Kidney epithelial cell (primary cell): ENCODE results near the gene SEZ6L. TPM values are rescaled to one million over a fixed set of nuclear protein-coding genes. Genes with fewer than 3 reads are reported as not detected.

ENCODE experiments used
- DNase-seq: peaks from one replicate; pipeline ENCODE4 v3.0.0-alpha.2; 2010; ENCODE audit warnings: low read depth
- H3K27me3 ChIP-seq: 2 replicates; pipeline ENCODE4 v1.6.0; 2011; ENCODE audit warnings: low read length; ENCODE audit not compliant: control insufficient read depth, insufficient read depth
- H3K36me3 ChIP-seq: 2 replicates; pipeline ENCODE4 v1.5.1; 2011; ENCODE audit warnings: low read length; ENCODE audit not compliant: control insufficient read depth, insufficient read depth
- H3K4me3 ChIP-seq: 2 replicates; pipeline ENCODE4 v1.5.1; 2011; ENCODE audit warnings: low read depth, mild to moderate bottlenecking, control low read depth, low read length
- total RNA-seq: library from RNA; depleted of rRNA; stranded (reverse); fragments of >200 nt; gene quantifications from 2 replicates; pipeline ENCODE4 v1.2.3, GENCODE V29; 2015
- TF ChIP-seq, protein P1 (sequence below): IDR thresholded peaks from 2 replicates; pipeline ENCODE4 v1.5.1; 2011; ENCODE audit warnings: mild to moderate bottlenecking, moderate library complexity, low read length, control low read depth, inconsistent platforms; ENCODE audit not compliant: insufficient read depth, poor library complexity, severe bottlenecking

The SEZ6L gene
- total RNA-seq, 1 donor from 2014 or later = not detected

- Histone ChIP-seq H3K36me3 (no peaks in the 10 kb centered on the region), H3K4me3 (no peak overlapping the region), H3K27me3 (no peaks in the 10 kb centered on the region)
- TF ChIP-seq, protein P1, sequence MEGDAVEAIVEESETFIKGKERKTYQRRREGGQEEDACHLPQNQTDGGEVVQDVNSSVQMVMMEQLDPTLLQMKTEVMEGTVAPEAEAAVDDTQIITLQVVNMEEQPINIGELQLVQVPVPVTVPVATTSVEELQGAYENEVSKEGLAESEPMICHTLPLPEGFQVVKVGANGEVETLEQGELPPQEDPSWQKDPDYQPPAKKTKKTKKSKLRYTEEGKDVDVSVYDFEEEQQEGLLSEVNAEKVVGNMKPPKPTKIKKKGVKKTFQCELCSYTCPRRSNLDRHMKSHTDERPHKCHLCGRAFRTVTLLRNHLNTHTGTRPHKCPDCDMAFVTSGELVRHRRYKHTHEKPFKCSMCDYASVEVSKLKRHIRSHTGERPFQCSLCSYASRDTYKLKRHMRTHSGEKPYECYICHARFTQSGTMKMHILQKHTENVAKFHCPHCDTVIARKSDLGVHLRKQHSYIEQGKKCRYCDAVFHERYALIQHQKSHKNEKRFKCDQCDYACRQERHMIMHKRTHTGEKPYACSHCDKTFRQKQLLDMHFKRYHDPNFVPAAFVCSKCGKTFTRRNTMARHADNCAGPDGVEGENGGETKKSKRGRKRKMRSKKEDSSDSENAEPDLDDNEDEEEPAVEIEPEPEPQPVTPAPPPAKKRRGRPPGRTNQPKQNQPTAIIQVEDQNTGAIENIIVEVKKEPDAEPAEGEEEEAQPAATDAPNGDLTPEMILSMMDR = peak; percentile 9
- no peak for DNase-seq
Measured at GRCh38 chr22:26393929-26394328, 224.7 kb downstream of the SEZ6L start.

GRCh38 chr22:26394777-26395176 lies 225.5 kb downstream of the SEZ6L start:
- Histone ChIP-seq H3K4me3 (no peak overlapping the region), H3K27me3 (no peaks in the 10 kb centered on the region), H3K36me3 (no peaks in the 10 kb centered on the region)
- DNase-seq = no peak
- TF ChIP-seq, protein P1 = no peak

GRCh38 chr22:26395926-26396325 lies 226.7 kb downstream of the SEZ6L start:
- DNase-seq = no peak
- no peaks in the 10 kb centered on the region for H3K27me3 ChIP-seq
- H3K4me3 ChIP-seq = no peak overlapping the region
- TF ChIP-seq, protein P1 = no peak
- H3K36me3 ChIP-seq = no peaks in the 10 kb centered on the region

- DNase-seq = peak; percentile 21
Measured at GRCh38 chr22:26398741-26399153, 229.5 kb downstream of the SEZ6L start.

DNA sequence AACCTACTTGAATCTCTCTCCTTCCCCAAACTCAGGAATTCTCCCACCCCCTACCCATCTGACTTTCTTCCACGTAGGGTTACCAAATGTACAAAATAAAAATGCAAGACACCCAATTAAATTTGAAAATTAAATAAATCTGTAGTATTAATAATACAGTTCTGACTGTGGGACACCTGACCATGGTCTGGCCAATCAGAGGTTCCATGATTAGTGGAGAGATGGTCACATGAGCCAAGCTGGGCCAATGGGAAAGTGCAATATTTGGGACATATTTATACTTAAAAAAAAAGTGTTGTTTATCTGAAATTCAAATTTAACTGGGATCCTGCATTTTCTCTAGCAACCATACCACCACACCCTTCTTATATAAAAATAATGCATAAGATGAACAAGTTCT lies 230.0 kb downstream of the SEZ6L start:
- TF ChIP-seq, protein P1 = no peak
- DNase-seq = no peak
- Histone ChIP-seq H3K36me3 (no peaks in the 10 kb centered on the region), H3K4me3 (no peak overlapping the region), H3K27me3 (no peaks in the 10 kb centered on the region)

More at GRCh38 chr22:26398741-26399153, 229.5 kb downstream of the SEZ6L start:
- TF ChIP-seq, protein P1 = peak; percentile 75
- no peaks in the 10 kb centered on the region for H3K27me3 ChIP-seq
- H3K4me3 ChIP-seq = no peak overlapping the region
- no peaks in the 10 kb centered on the region for H3K36me3 ChIP-seq

GRCh38 chr22:26401726-26402125 lies 232.5 kb downstream of the SEZ6L start:
- DNase-seq = no peak
- TF ChIP-seq, protein P1 = no peak
- H3K36me3 ChIP-seq = no peaks in the 10 kb centered on the region
- H3K27me3 ChIP-seq = peaks cover 2% of the 10 kb centered on the region
- no peak overlapping the region for H3K4me3 ChIP-seq
